Adrenal gland (tissue), 12 donors: ENCODE data around the gene EVA1C. TPM values are rescaled to one million over a fixed set of nuclear protein-coding genes. Genes with fewer than 3 reads are reported as not detected.

ENCODE experiments used
- DNase-seq, 7 donors: peaks; one replicate each; pipeline ENCODE4 v3.0.0-alpha.2; 2019 to 2020
- H3K27ac ChIP-seq, 5 donors: fragments of 200-600 bp; sonication (generic) in 4 of 5; 1 replicate in 3 of 5; 2 replicates in 2 of 5; pipeline versions ENCODE4 v1.5.1 to v1.8.0; 2016 to 2020; ENCODE audit warnings: mild to moderate bottlenecking in 1 of 5
- H3K27me3 ChIP-seq: fragments of 200-600 bp; 2 replicates; pipeline ENCODE4 v1.8.0; 2021
- H3K36me3 ChIP-seq, 2 donors: fragments of 200-600 bp; replicated peaks in 1 of 2; 1 replicate in 1 of 2; 2 replicates in 1 of 2; pipeline versions ENCODE4 v1.5.1 to v1.8.0; 2018 to 2022
- H3K4me1 ChIP-seq, 2 donors: fragments of 200-600 bp; replicated peaks in 1 of 2; 1 replicate in 1 of 2; 2 replicates in 1 of 2; pipeline versions ENCODE4 v1.5.1 to v1.8.0; 2018 to 2021
- H3K4me3 ChIP-seq, 4 donors: fragments of 200-600 bp; sonication (generic) in 3 of 4; one replicate each; pipeline ENCODE4 v1.5.1; 2016 to 2018
- H3K9me3 ChIP-seq, 3 donors: fragments of 200-600 bp; sonication (generic) in 1 of 3; replicated peaks in 1 of 3; 1 replicate in 2 of 3; 2 replicates in 1 of 3; pipeline versions ENCODE4 v1.5.1 to v1.8.0; 2016 to 2021
- POLR2A ChIP-seq, 2 donors: fragments of 450-650 bp; IDR thresholded peaks; one replicate each; pipeline ENCODE4 v1.6.1; 2017; ENCODE audit warnings: antibody characterized with exemption in 2 of 2, mild to moderate bottlenecking in 2 of 2, moderate library complexity in 1 of 2
- WGBS, 4 donors: extraction: QIAGEN DNeasy Blood & Tissue Kit in 2 of 4; methylation state at CpG; one replicate each; pipeline versions ENCODE4 v1.1.5 to v1.1.7; 2013 to 2017; 5-methylcytosine and 5-hydroxymethylcytosine counted together
- intact Hi-C, 2 donors: fragments of 100-400 bp; cut with DNase I; formaldehyde crosslinking; loops; one replicate each; pipeline versions ENCODE4 v1.14.1 to v1.15.0; 2022 to 2023
- polyA plus RNA-seq, 3 donors: library from polyadenylated mRNA; stranded (reverse); fragments of 200-250 nt in 2 of 3; fragments of 350-450 nt in 1 of 3; fragmentation: Illumina TruSeq in 1 of 3; extraction: RNeasy Lipid Tissue Mini Kit (QIAGEN cat#74804) in 1 of 3; gene quantifications; one replicate each; pipeline ENCODE4 v1.2.3, GENCODE V29; 2013 to 2014
- total RNA-seq, 9 donors: library from RNA; depleted of rRNA in 4 of 9; stranded (reverse); fragments of >200 nt in 4 of 9; fragments of 120-200 nt in 1 of 9; fragmentation: NEBNext Ultra II Directional in 1 of 9; extraction: Animal tissue kit (Norgen Biotek cat#: 25700) in 1 of 9; gene quantifications; one replicate each; pipeline versions ENCODE4 v1.1.0 to v1.2.4, GENCODE V29; 2013 to 2023
- TF ChIP-seq, protein P1 (sequence below), 6 experiments: fragments of 450-650 bp in 4 of 6; fragments of 200-600 bp in 2 of 6; sonication (generic) in 1 of 6; IDR thresholded peaks; 1 replicate in 5 of 6; 2 replicates in 1 of 6; pipeline versions ENCODE4 v1.5.1 to v1.8.0; 2016 to 2021; ENCODE audit warnings: antibody characterized with exemption in 6 of 6, mild to moderate bottlenecking in 2 of 6, moderate library complexity in 1 of 6
- donor health status: healthy with polysubstance abuse.
- donor health status: Bipolar disorder and iron deficiency.
- donor health status: DM: yes; HTN: yes; CAD: no.
- donor health status: DM: no; HTN: no; CAD: no.
- donor health status: DM: no; HTN: no; CAD: no.
- donor health status: DM: yes; HTN: yes; CAD: no.

Gene EVA1C
- total and polyA plus RNA-seq, 12 donors: 0.94 to 33.2 (median 12.1) TPM

DNA sequence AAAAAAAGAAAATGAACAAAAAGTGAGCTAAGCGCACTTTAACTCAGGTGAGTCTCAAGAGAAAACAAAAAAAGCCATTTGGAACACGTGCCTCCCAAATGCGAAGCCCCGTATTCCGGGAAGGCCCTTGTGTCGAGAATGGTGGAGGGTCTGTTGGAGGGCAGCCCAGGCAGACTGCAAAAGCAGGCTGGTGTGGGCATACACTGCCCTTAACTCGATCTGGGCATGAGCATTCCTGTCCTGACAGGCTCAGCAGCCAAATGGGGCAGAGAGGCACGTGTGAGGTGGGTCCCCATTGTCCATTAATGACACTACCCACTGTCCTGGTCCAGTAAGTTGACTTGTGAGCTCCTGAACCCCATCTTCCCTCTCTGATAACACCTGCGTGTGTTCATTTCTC lies 57.7 kb downstream of the EVA1C start:
- Histone ChIP-seq H3K4me1 (no peaks in the 10 kb centered on the region), H3K4me3 (no peak overlapping the region), H3K27ac (no peak overlapping the region), H3K36me3 (no peaks in the 10 kb centered on the region), H3K9me3 (no peaks in the 10 kb centered on the region), H3K27me3 (no peaks in the 10 kb centered on the region)
- WGBS, 4 donors: 84 to 93% (median 90%) methylated on average over 8 to 9 of the region's 9 CpGs
- TF ChIP-seq, protein P1, sequence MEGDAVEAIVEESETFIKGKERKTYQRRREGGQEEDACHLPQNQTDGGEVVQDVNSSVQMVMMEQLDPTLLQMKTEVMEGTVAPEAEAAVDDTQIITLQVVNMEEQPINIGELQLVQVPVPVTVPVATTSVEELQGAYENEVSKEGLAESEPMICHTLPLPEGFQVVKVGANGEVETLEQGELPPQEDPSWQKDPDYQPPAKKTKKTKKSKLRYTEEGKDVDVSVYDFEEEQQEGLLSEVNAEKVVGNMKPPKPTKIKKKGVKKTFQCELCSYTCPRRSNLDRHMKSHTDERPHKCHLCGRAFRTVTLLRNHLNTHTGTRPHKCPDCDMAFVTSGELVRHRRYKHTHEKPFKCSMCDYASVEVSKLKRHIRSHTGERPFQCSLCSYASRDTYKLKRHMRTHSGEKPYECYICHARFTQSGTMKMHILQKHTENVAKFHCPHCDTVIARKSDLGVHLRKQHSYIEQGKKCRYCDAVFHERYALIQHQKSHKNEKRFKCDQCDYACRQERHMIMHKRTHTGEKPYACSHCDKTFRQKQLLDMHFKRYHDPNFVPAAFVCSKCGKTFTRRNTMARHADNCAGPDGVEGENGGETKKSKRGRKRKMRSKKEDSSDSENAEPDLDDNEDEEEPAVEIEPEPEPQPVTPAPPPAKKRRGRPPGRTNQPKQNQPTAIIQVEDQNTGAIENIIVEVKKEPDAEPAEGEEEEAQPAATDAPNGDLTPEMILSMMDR (IDR thresholded peaks at IDR 0.05): no peak
- no peak for TF ChIP-seq POLR2A (IDR thresholded peaks at IDR 0.05)
- DNase-seq: no peak
- intact Hi-C loops: no loop called here

DNA sequence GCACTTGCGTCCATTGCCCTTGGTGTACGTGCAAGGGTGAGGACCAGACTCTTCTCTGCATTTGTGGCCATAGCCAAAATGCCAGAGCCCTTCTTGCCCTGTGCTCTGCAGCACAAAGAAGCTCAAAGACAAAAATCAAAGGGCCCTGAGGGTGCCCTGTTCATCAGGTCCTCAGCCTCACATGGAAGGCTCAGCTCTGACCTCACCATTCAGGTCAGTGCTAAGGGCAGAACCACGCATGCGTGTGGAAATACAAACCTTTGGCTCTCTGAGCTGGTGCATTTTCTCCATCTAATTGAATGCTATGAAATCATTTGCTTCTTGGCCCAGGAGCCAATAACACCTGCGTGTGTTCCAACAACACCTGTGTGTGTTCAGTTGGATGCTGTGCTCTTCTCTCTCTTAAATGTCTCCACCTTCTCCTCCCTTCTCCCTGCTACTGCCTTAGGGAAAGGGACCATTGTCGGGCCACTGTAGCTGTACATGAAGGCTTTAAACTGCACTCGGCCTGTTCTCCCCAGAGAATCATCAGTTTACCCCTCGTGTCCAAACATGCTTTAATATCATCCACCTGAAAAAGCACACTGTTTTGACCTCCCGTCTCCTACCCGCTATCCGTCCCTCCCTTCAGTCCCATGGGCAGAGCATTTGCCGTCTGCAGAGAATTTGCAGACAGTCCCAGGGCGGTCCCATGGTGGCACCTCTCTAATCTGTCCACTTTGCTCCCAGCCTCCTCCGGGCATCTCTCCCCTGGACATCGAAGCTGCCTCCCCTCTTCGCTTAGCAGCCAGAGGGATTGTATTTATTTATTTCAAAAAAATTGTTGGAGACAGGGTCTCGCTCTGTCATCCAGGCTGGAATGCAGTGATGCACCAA lies 60.6 kb downstream of the EVA1C start:
- Histone ChIP-seq H3K4me1 (peaks cover 0 to 7% of the 10 kb centered on the region in 2 donors), H3K36me3 (no peaks in the 10 kb centered on the region), H3K27ac (no peak overlapping the region), H3K27me3 (no peaks in the 10 kb centered on the region), H3K9me3 (no peaks in the 10 kb centered on the region), H3K4me3 (no peak overlapping the region)
- intact Hi-C loops: no loop called here
- DNase-seq: no peak
- no peak for TF ChIP-seq POLR2A (IDR thresholded peaks at IDR 0.05)
- TF ChIP-seq, protein P1 (IDR thresholded peaks at IDR 0.05): no peak
- WGBS, 4 donors: 83 to 92% (median 90%) methylated on average over 14 to 17 of the region's 17 CpGs

DNA sequence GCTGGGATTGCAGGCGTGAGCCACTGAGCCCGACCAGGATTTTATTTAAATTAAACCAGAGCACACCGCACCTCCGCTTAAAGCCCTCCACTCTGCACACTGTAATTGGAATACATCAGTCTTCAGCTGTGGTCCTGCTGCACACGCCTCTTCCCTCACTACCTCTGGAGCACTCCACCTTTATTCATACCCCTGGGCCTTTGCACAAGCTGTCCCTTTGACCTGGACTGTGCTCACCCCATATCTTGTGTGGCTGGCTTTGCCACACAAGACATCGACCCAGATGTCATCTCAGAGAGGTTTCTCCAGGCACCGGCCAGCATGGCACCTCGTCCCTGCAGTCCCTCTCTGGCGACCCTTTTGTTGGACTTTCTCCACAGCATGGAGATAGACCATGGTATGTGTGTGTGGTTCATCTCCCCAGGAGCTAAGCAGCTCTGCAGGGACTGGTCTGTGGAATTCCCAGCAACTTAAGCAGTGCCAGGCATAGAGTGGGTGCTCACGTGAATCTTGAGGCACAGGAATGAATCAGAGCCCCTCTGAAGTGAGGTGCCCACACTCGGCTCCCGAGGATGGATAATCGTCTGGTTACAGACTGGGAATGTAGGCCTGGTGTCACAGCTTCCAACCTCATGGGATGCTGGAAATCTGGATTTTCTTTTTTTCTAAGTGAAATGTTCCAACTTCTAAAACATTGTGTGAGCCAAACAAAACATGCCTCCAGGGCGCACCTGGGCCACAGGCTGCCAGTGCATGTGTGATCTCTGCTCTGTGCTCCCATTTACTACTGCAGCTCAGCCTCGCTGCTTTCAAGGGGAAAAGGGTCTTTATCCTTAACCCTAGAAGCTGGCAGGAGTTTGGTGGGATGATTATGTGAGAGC lies 61.9 kb downstream of the EVA1C start:
- Histone ChIP-seq H3K4me1 (peaks cover 0 to 7% of the 10 kb centered on the region in 2 donors), H3K27me3 (no peaks in the 10 kb centered on the region), H3K4me3 (no peak overlapping the region), H3K36me3 (no peaks in the 10 kb centered on the region), H3K9me3 (no peaks in the 10 kb centered on the region), H3K27ac (peak overlapping the region in 1 of 5 donors; percentile 39)
- 84 to 92% (median 89%) methylated on average over 14 to 15 of the region's 15 CpGs for WGBS, 4 donors
- intact Hi-C loops: no loop called here
- TF ChIP-seq, protein P1 (IDR thresholded peaks at IDR 0.05): no peak
- TF ChIP-seq POLR2A (IDR thresholded peaks at IDR 0.05): no peak
- DNase-seq: no peak

DNA sequence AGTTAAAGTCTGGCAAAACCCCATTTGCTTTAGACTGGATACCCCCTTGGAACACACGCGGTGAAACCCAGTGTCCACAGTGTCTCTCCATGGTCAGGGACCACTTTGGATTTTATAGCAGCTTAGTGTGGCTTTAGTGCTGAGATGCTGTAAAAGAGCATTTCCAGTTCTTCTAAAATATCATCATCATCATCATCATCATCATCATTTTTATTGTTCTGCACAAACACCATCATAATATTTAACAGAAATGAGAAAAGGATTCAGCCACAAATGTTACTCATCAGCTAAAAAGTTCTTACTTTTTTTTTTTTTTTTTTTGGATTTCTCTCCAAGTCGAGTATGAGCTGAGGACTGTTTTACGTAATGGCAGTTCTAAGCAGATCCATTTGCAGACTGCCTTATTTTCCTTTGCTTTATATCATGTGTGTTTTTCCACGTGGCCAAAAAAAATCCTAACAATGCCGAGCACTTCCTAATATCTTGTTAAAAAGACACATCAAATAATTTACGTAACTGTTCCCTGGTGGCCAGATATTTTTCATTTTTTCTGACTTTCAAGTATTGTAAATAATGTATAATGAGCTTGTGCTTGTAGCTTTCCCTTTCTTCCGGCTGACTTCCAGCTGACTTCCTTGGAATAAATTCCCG lies 62.8 kb downstream of the EVA1C start:
- intact Hi-C loops: no loop called here
- no peak for DNase-seq
- Histone ChIP-seq H3K27ac (peak overlapping the region in 1 of 5 donors; percentile 39), H3K4me3 (no peak overlapping the region), H3K4me1 (peaks cover 0 to 7% of the 10 kb centered on the region in 2 donors), H3K27me3 (no peaks in the 10 kb centered on the region), H3K9me3 (no peaks in the 10 kb centered on the region), H3K36me3 (no peaks in the 10 kb centered on the region)
- WGBS, 4 donors: 47 to 60% (median 50%) methylated on average over 9 of the region's 9 CpGs
- no peak for TF ChIP-seq POLR2A (IDR thresholded peaks at IDR 0.05)
- TF ChIP-seq, protein P1 (IDR thresholded peaks at IDR 0.05): no peak
